A549 (cell line): ENCODE results near the gene KHNYN. TPM values are rescaled to one million over a fixed set of nuclear protein-coding genes. Genes with fewer than 3 reads are reported as not detected.

ENCODE experiments used
- ATAC-seq, 2 experiments: fragments of 200-7000 bp in 1 of 2; fragments of >200 bp in 1 of 2; cut with Nextera tagmentation in 1 of 2; cut with Tn5 transposase in 1 of 2; 3 replicates each; pipeline versions ENCODE4 v1.8.0 to v1.9.1; 2018 to 2020; ENCODE audit warnings: mild to moderate bottlenecking in 1 of 2, moderate library complexity in 1 of 2
- CTCF ChIA-PET: fragments of 300-600 bp; sonication (Branson Sonifier 250); formaldehyde crosslinking; extraction: SDS; loops from one replicate; lab custom pipeline; 2021; ENCODE audit warnings: antibody characterized with exemption, inconsistent platforms; lab: Yijun Ruan, JAX
- POLR2A ChIA-PET: fragments of 350-600 bp; formaldehyde crosslinking; extraction: SDS; loops from one replicate; lab custom pipeline; 2021; ENCODE audit warnings: antibody characterized with exemption, inconsistent platforms; lab: Yijun Ruan, JAX
- DNase-seq, 2 experiments: peaks; one replicate each; pipeline versions ENCODE4 v3.0.0 to v3.0.0-alpha.2; 2011 to 2016; ENCODE audit warnings: low read depth in 1 of 2, low spot score in 1 of 2
- FAIRE-seq: peaks from 2 replicates; lab custom pipeline; 2011; peaks lifted over from hg19 to GRCh38; lab: Jason Lieb, UNC
- H3K27ac ChIP-seq, 2 experiments: fragments of >200 bp; sonication (Bioruptor Twin); formaldehyde crosslinking; 3 replicates each; pipeline ENCODE4 v1.5.1; 2016 to 2017
- H3K4me1 ChIP-seq: fragments of >200 bp; sonication (Bioruptor Twin); formaldehyde crosslinking; 3 replicates; pipeline ENCODE4 v1.6.1; 2016
- H3K4me2 ChIP-seq: fragments of >200 bp; sonication (Bioruptor Twin); formaldehyde crosslinking; 3 replicates; pipeline ENCODE4 v1.6.1; 2016
- H3K4me3 ChIP-seq: fragments of >200 bp; sonication (Bioruptor Twin); formaldehyde crosslinking; 3 replicates; pipeline ENCODE4 v1.5.1; 2016
- H3K9me3 ChIP-seq: fragments of >200 bp; sonication (Bioruptor Twin); formaldehyde crosslinking; 3 replicates; pipeline ENCODE4 v1.6.1; 2016
- BCL3 ChIP-seq: fragments of >200 bp; sonication (Bioruptor Twin); formaldehyde crosslinking; IDR thresholded peaks from 3 replicates; pipeline ENCODE4 v1.6.1; 2016
- BHLHE40 ChIP-seq: IDR thresholded peaks from 2 replicates; pipeline ENCODE4 v1.6.1; 2012; ENCODE audit warnings: low read depth, low read length, inconsistent platforms
- EP300 ChIP-seq, 2 experiments: fragments of >200 bp; sonication (Bioruptor Twin); formaldehyde crosslinking; IDR thresholded peaks; 2 replicates in 1 of 2; 3 replicates in 1 of 2; pipeline ENCODE4 v1.6.1; 2016 to 2017
- FOSB ChIP-seq: fragments of 250-450 bp; sonication (Bioruptor Pico); IDR thresholded peaks from 2 replicates; pipeline ENCODE4 v1.5.0; 2020; ENCODE audit warnings: mild to moderate bottlenecking, moderate library complexity
- HDAC2 ChIP-seq: fragments of 200-600 bp; sonication (generic); IDR thresholded peaks from 2 replicates; pipeline ENCODE4 v1.6.1; 2016
- HES2 ChIP-seq: fragments of >200 bp; sonication (Bioruptor Twin); formaldehyde crosslinking; IDR thresholded peaks from 2 replicates; pipeline ENCODE4 v1.6.1; 2016
- HOXA7 ChIP-seq: fragments of 250-450 bp; sonication (Bioruptor Pico); IDR thresholded peaks from 2 replicates; pipeline ENCODE4 v1.5.0; 2020; ENCODE audit warnings: mild to moderate bottlenecking, moderate library complexity
- HOXB5 ChIP-seq: fragments of 250-450 bp; sonication (Bioruptor Pico); IDR thresholded peaks from 2 replicates; pipeline ENCODE4 v1.5.0; 2020; ENCODE audit warnings: mild to moderate bottlenecking, moderate library complexity
- JUNB ChIP-seq: fragments of >200 bp; sonication (Bioruptor Twin); formaldehyde crosslinking; IDR thresholded peaks from 2 replicates; pipeline ENCODE4 v1.6.1; 2016
- KDM1A ChIP-seq: fragments of 200-600 bp; sonication (generic); IDR thresholded peaks from 2 replicates; pipeline ENCODE4 v1.6.1; 2016; ENCODE audit warnings: low read depth, mild to moderate bottlenecking
- MAFK ChIP-seq: fragments of 450-650 bp; IDR thresholded peaks from 2 replicates; pipeline ENCODE4 v1.6.1; 2014; ENCODE audit not compliant: partially characterized antibody
- MYC ChIP-seq: IDR thresholded peaks from 2 replicates; pipeline ENCODE4 v1.6.1; 2012; ENCODE audit warnings: mild to moderate bottlenecking, inconsistent platforms, low read length, improper control_type of control experiment, borderline replicate concordance
- PHF8 ChIP-seq: fragments of 200-600 bp; sonication (generic); IDR thresholded peaks from 2 replicates; pipeline ENCODE4 v1.6.1; 2016; ENCODE audit warnings: low read depth, mild to moderate bottlenecking, antibody characterized with exemption, moderate library complexity, borderline replicate concordance
- POLR2AphosphoS2 ChIP-seq: conservative IDR thresholded peaks from 2 replicates; pipeline ENCODE4 v1.6.1; 2012; ENCODE audit warnings: low read length, improper control_type of control experiment, inconsistent platforms
- RCOR1 ChIP-seq: fragments of 150-350 bp; IDR thresholded peaks from 2 replicates; pipeline ENCODE4 v1.6.1; 2014; ENCODE audit warnings: antibody characterized with exemption, low read length, low read depth
- RNF2 ChIP-seq: fragments of 200-600 bp; sonication (generic); IDR thresholded peaks from 2 replicates; pipeline ENCODE4 v1.6.1; 2016; ENCODE audit warnings: low read depth, mild to moderate bottlenecking, antibody characterized with exemption, moderate library complexity, borderline replicate concordance
- SREBF2 ChIP-seq: fragments of 450-650 bp; IDR thresholded peaks from 2 replicates; pipeline ENCODE4 v1.6.1; 2014; ENCODE audit warnings: mild to moderate bottlenecking, moderate library complexity
- TP53 ChIP-seq: fragments of 250-450 bp; sonication (Bioruptor Pico); IDR thresholded peaks from 2 replicates; pipeline ENCODE4 v1.5.0; 2021; ENCODE audit warnings: mild to moderate bottlenecking, moderate library complexity
- ZNF302 ChIP-seq: fragments of 250-450 bp; sonication (Bioruptor Pico); IDR thresholded peaks from 2 replicates; pipeline ENCODE4 v1.9.0; 2021; ENCODE audit warnings: inconsistent platforms, mild to moderate bottlenecking, moderate library complexity
- WGBS: methylation state at CpG from one replicate; pipeline ENCODE4 v1.1.6; 2017; ENCODE audit errors: missing lambda C conversion rate; 5-methylcytosine and 5-hydroxymethylcytosine counted together
- polyA plus RNA-seq, 4 experiments: library from polyadenylated mRNA; depleted of rRNA in 3 of 4; stranded (reverse); fragments of >200 nt; fragmentation: RNase III in 1 of 4; extraction: RNeasy Plus Mini Kit Qiagen cat#74134 plus additional on column Dnase treatment in 1 of 4; gene quantifications; 2 replicates in 3 of 4; 3 replicates in 1 of 4; pipeline ENCODE4 v1.2.3, GENCODE V29; 2011 to 2017
- TF ChIP-seq, protein P1 (sequence below): IDR thresholded peaks from 2 replicates; pipeline ENCODE4 v1.6.1; 2012
- TF ChIP-seq, protein P2 (sequence below): fragments of 150-350 bp; IDR thresholded peaks from 2 replicates; pipeline ENCODE4 v1.6.1; 2014; ENCODE audit warnings: low read depth, mild to moderate bottlenecking, low read length

The KHNYN gene
- polyA plus RNA-seq, 2 of the 4 experiments (the other 2 are of a cell fraction) = 19.0 to 26.4 TPM

- CTCF ChIA-PET = no interaction called here
- TF ChIP-seq HES2 (no peak), TP53 (CRISPR knock-in tag) (no peak), HDAC2 (no peak), BHLHE40 (no peak), FOSB (no peak), POLR2AphosphoS2 (no peak), HOXA7 (CRISPR knock-in tag) (no peak), MYC (no peak), ZNF302 (CRISPR knock-in tag) (no peak), PHF8 (no peak), RCOR1 (no peak), SREBF2 (no peak), HOXB5 (CRISPR knock-in tag) (no peak)
- TF ChIP-seq, protein P1, sequence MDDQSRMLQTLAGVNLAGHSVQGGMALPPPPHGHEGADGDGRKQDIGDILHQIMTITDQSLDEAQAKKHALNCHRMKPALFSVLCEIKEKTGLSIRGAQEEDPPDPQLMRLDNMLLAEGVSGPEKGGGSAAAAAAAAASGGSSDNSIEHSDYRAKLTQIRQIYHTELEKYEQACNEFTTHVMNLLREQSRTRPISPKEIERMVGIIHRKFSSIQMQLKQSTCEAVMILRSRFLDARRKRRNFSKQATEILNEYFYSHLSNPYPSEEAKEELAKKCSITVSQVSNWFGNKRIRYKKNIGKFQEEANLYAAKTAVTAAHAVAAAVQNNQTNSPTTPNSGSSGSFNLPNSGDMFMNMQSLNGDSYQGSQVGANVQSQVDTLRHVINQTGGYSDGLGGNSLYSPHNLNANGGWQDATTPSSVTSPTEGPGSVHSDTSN = no peak
- TF ChIP-seq, protein P2, sequence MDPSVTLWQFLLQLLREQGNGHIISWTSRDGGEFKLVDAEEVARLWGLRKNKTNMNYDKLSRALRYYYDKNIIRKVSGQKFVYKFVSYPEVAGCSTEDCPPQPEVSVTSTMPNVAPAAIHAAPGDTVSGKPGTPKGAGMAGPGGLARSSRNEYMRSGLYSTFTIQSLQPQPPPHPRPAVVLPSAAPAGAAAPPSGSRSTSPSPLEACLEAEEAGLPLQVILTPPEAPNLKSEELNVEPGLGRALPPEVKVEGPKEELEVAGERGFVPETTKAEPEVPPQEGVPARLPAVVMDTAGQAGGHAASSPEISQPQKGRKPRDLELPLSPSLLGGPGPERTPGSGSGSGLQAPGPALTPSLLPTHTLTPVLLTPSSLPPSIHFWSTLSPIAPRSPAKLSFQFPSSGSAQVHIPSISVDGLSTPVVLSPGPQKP = no peak
- H3K4me3 ChIP-seq = no peak overlapping the region
- DNase-seq = no peak
- no peaks in the 10 kb centered on the region for H3K4me1 ChIP-seq
- POLR2A ChIA-PET = no interaction called here
- 0 out of 3 replicates have a peak, but pooled peaks cover 4% of the 10 kb centered on the region for H3K9me3 ChIP-seq
- no peak for ATAC-seq
- WGBS = no CpG with 5 or more reads among the region's 1 CpG
- no peak overlapping the region for H3K27ac ChIP-seq
- FAIRE-seq = no peak
- no peak overlapping the region for H3K4me2 ChIP-seq
These were observed 29.0 kb downstream of the KHNYN start for GRCh38 chr14:24458736-24459135.

- no peak for FAIRE-seq
- Histone ChIP-seq H3K4me2 (no peak overlapping the region), H3K9me3 (0 out of 3 replicates have a peak, but pooled peaks cover 3% of the 10 kb centered on the region), H3K4me1 (no peaks in the 10 kb centered on the region), H3K4me3 (no peak overlapping the region), H3K27ac (no peak overlapping the region)
- ATAC-seq = no peak
- DNase-seq = no peak
- WGBS = 89% methylated on average over 2 of the region's 3 CpGs
- ChIA-PET POLR2A (no interaction called here), CTCF (no interaction called here)
- TF ChIP-seq HDAC2 (no peak), HOXB5 (CRISPR knock-in tag) (no peak), MAFK (no peak), RNF2 (no peak)
These were observed 29.6 kb downstream of the KHNYN start for GRCh38 chr14:24459331-24459730.

- DNase-seq (no peak), ATAC-seq (no peak), FAIRE-seq (no peak)
- H3K4me2 ChIP-seq = no peak overlapping the region
- POLR2A ChIA-PET = no interaction called here
- TF ChIP-seq BCL3 (no peak), KDM1A (no peak), JUNB (no peak), EP300 (IDR thresholded peaks at IDR 0.05) (no peak), HES2 (no peak)
- TF ChIP-seq, protein P1 = no peak
- TF ChIP-seq, protein P2 = no peak
- no peaks in the 10 kb centered on the region for H3K4me1 ChIP-seq
- CTCF ChIA-PET = no interaction called here
- H3K9me3 ChIP-seq = no peaks in the 10 kb centered on the region
- no peak overlapping the region for H3K27ac ChIP-seq
- H3K4me3 ChIP-seq = no peak overlapping the region
These were observed 31.6 kb downstream of the KHNYN start for GRCh38 chr14:24461336-24461735.
